GM18909 (cell line): ENCODE results near the gene SULT6B1.
A peak's percentile ranks its signal among the peaks of the same experiment; 100 is the strongest.
"Not testable (repeated sequence)": the region's sequence is repeated elsewhere in the genome, so short reads cannot be mapped to it uniquely, and the experiment has no call there.

Experiments
- ATAC-seq: cut with Tn5 transposase; IDR thresholded peaks from one replicate; pipeline ENCODE4 v1.9.1; 2021; ENCODE audit warnings: mild to moderate bottlenecking; ENCODE audit not compliant: unreplicated experiment, poor library complexity

Gene SULT6B1

DNA sequence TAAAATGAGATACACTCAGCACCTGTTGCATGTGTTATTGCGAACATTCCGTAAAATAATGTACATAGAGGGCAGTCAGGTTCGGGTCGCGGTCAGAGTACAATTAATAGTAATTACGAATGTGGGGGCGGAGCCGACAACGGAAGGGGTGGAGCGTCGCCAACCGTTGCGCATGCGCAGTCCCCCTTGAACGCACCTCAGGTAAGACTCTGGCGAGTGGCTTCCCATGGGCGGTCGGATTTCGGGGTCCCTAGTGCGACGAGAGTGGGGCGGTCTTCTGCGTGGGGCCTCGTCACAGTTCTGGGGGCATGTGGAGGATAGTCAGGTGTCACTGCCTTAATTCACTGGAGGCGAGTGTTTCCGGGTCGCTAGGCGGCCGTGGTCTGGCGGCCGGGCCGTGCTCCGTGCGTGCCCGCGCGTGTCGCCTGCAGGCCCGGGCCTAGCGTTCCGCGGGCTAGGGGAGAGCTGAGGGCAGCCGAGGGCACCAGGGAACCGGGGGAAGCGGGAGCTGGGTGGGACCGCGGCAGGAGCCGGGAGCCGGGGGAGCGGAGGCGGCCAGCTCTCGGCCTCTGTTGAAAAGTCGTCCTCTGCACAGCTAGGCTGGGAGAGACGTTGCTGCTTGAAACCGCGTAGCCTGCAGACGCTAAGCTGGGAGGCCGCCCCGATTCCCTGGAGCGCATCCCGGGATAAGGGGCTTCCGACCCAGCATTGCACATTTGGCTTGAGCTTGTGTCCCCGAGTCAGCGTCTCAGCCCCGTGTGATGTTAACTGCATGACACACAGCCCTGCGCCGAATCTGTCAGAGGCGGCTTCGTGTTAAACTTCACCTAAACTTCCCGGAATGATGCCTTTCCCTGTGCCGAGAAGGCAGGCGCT lies 8.1 kb upstream of the SULT6B1 start, which contains the start of gene CEBPZOS:
Gene CEBPZOS, plus strand, starts transcription at position 177 of the 876 bp plus-strand sequence. CDS start 3,209 bp downstream, outside the sequence.
- peak; percentile 84 for ATAC-seq

- ATAC-seq = not testable (repeated sequence)
Measured at GRCh38 chr2:37195862-37196319, 7.4 kb upstream of the SULT6B1 start.

GRCh38 chr2:37192551-37192950 lies 4.1 kb upstream of the SULT6B1 start:
- no peak for ATAC-seq

DNA sequence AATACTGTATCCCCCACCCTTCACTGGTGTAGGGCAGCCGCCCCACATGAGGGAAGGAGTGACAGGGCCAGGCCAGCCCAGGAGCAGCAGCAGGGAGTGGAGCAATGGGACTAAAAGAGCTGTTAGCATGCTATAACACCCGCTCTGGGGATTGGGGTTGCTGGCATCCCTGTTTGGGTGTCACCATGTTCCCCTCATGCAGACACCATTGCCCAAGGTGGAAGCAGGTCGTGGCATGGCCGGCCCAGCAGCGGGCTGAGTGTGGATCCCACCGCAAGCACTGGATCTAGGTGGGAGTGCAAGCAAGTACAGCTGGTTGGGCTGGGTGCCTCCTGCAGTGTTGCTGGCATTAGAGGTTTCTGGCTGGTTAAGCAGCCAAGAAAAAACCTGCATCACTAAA lies 3.3 kb upstream of the SULT6B1 start:
- ATAC-seq = no peak

DNA sequence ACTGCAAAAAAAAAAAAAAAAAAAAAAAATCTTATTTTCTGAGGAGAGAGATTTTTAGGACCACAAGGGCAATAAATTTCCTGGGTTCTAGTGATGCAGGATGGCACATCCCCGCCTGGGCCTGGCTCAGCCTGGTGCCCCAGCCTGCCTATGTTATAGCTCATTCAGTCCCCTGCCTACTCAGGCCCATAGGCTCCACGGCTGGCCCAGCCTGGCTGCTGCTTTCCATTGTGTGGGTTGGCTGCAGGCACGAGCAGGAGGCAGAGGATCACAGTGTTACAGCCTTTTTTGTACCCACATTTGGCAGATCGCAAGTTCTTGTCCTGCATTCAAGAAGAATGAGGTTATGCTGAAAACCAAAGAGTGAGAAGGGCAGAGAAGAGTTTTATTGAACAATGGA lies 2.8 kb upstream of the SULT6B1 start:
- ATAC-seq = no peak

GRCh38 chr2:37190290-37190689 lies 1.8 kb upstream of the SULT6B1 start:
- no peak for ATAC-seq

- no peak for ATAC-seq
Measured at GRCh38 chr2:37189452-37190153, 1.1 kb upstream of the SULT6B1 start.

- ATAC-seq = no peak
Measured at GRCh38 chr2:37181726-37182684, 6.5 kb downstream of the SULT6B1 start.

DNA sequence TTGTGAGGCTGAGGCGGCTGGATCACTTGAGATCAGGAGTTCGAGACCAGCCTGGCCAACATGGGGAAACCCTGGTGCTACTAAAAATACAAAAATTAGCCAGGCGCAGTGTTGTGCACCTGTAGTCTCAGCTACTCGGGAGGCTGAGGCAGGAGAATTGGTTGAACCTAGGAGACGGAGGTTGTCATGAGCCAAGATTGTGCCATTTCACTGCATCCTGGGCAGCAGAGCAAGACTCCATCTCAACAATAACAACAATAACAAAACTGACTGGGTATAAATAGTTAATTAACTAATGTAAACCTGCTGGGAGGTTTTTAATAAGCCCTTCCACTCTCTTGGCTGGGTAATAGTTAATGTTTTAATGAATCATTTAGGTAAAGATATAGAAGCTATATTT lies 7.8 kb downstream of the SULT6B1 start:
- ATAC-seq = no peak

- no peak for ATAC-seq
Measured at GRCh38 chr2:37180006-37180639, 8.3 kb downstream of the SULT6B1 start.

DNA sequence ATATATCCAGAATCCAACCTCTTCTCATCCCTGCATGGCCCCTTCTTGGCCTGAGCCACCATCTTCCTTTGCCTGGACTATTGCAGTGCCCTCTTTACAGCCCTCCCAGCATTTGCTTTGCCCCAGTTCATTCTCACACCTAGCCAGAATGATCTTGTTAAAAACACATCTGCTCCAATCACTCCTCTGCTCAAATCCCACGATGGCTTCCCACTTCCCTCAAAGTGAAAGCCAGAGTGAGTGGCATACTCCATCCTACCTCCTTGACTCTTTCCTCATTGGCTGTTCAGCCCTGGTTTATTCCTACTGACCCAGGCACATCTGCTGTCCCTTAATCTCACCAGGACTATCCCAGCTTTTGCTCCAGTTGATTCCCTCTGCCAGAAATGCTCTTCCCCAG lies 14.7 kb downstream of the SULT6B1 start:
- no peak for ATAC-seq

DNA sequence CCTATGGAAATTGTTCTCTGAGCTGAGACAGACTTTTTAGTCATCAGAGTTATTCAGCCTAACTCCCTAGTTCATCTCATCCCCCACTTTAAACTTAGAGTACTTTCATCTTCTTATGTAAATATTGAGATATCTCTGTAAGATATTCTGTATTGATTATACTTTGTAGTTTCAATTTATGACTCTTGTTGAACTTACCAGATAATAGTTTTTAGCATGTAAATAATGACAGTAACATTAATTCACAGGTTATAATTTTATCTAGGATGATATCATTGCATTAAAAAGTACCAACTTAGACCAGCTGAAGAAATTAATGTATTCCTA lies 16.9 kb downstream of the SULT6B1 start:
- no peak for ATAC-seq

GRCh38 chr2:37168217-37168981 lies 20.1 kb downstream of the SULT6B1 start:
- ATAC-seq = peak; percentile 53

GRCh38 chr2:37167636-37168180 lies 20.8 kb downstream of the SULT6B1 start:
- no peak for ATAC-seq

DNA sequence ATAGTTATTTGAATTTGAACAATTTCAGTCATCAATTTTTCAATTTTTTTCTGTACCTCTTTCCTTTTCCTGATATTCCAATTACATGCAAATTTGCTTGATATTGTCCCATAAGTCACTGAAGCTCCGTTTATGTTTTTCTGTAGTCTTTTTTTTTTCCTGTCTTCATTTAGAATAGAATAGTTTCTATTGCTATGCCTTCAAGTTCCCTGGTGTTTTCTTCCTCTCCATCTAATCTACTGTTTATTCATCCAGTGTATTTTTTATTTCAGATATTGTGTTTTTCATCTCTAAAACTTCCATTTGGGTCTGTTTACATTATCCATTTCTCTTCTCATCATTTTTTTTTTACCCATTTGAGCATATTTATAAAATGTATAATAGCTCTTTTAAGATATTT lies 23.7 kb downstream of the SULT6B1 start:
- no peak for ATAC-seq

DNA sequence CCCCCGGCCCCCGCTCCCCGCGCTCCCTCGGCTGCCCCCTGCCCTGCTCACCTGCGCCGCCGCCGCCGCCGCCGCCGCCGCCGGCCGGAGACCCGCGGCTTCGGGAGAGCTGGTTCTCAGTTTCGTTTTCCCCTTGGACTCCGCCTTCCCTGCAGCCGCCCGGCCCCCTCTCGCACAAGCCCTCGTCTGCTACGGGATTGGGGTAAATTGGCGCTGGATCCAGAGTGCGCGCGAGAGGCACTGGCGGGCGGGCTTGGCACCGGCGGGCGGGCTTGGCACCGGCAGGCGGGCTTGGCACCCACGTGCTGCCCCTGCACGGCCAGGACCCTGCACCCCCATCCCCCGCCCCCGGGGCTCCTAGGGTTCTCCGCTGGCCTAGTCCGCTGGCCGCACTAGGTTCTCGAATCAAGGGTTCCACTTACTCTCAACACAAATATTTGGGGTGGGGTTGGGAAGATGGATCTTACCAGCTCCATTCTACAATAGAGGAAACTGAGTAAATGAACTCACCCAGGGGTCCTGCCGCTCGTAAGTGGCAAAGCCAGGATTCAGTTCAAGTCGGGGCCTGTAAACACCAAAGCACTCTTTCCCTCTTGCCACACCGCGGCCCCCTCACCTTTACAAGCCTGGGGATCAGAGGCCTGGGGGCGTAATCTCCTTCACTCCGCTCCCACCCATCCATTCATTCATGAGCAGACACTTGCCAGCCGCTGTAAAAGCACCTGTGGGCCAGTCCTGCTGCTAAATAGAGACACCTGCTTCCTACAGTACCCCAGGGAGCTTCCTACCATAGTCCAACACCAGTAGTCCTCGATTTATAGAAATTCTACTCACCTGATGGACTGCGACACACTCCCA lies 31.4 kb downstream of the SULT6B1 start, which contains the start of gene EIF2AK2:
Gene EIF2AK2, minus strand, starts transcription at position 124 of the 858 bp plus-strand sequence. CDS start 9,174 bp downstream, outside the sequence.
- ATAC-seq = peak; percentile 93

DNA sequence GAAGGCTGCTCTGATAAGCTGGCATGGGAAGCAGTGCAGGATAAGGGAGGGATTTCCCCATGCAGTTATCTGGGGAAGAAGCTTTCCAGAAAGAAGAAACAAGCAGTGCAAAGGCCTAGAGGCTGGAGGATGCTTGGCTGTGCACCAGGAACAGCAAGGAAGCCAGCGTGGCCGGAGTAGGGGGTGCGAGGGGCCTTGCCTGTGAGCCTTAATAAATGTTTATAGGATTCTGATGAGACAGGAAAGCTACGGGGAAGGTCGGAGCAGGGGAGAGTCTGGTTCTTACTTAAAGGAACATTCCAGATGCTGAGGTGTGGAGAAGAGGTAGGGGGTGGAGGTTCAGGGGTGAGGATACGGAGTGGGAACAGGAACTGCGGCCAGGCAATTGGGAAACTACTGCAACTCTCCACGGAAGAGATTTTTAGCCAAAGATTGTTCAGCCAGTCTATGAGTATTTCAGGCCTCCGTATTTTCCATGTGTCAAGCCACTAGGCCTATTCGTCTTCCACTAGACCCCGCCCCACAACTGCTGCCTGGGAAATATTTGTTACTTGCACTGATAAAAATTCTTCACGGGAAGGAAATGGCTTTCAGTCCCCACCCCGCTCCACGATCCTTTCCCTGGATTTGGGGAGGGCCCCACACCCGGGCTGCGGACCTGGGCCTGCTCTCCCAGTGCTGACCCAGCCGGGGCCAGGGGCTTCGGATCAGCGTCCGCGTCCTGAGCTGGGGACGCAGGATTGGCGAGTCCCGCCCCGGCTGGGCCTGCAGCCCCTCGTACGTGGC lies 32.2 kb downstream of the SULT6B1 start:
- ATAC-seq = peak; percentile 14
